ENCODE measurements around the gene TTC7B.
"Not testable (repeated sequence)": the region's sequence is repeated elsewhere in the genome, so short reads cannot be mapped to it uniquely, and the experiment has no call there.

Gene TTC7B, protein sequence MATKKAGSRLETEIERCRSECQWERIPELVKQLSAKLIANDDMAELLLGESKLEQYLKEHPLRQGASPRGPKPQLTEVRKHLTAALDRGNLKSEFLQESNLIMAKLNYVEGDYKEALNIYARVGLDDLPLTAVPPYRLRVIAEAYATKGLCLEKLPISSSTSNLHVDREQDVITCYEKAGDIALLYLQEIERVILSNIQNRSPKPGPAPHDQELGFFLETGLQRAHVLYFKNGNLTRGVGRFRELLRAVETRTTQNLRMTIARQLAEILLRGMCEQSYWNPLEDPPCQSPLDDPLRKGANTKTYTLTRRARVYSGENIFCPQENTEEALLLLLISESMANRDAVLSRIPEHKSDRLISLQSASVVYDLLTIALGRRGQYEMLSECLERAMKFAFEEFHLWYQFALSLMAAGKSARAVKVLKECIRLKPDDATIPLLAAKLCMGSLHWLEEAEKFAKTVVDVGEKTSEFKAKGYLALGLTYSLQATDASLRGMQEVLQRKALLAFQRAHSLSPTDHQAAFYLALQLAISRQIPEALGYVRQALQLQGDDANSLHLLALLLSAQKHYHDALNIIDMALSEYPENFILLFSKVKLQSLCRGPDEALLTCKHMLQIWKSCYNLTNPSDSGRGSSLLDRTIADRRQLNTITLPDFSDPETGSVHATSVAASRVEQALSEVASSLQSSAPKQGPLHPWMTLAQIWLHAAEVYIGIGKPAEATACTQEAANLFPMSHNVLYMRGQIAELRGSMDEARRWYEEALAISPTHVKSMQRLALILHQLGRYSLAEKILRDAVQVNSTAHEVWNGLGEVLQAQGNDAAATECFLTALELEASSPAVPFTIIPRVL

DNA sequence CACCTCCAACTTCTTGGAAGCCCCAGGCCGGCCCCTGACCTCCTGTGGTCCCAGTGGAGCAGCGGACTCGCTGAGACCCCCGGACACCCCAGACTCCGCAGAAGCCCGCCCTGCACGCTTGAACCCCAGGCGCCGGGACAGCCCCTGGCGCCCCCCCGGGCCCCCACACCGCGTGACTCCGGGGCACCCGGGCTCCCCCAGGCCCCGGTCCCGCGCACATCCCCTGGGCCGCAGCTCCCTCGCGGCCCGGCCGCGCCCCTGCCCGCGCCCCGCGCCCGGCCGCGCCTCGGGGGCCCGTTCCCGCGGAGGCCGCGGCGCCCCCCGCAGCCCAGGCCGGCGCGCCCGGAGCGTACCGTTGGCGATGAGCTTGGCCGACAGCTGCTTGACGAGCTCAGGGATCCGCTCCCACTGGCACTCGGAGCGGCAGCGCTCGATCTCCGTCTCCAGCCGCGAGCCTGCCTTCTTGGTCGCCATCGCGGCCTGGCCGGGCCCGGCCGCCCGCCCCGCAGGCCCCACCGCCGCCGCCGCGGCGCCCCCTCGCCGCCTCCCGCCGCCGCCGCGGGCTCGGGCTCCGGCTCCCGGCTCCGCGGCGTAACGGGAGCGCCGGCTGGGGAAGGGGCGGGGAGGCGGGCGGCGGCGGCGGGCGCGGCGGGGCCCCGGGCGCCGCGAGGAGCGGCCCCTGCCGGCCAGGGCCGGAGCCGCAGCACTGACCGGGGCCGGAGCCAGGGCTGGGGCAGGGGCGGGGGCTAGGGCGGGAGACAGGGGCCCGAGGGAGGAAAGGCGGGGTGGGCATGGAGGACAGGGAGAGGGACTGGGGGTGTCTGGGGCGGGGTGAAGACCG lies at the start of gene TTC7B:
Gene TTC7B, minus strand, starts transcription at position 609 of the 841 bp plus-strand sequence. Its CDS starts 135 bp downstream, at position 474.
- in situ Hi-C loops (cut with MboI; ENCODE audit: low sequenced_read_pairs), result no loop called here

DNA sequence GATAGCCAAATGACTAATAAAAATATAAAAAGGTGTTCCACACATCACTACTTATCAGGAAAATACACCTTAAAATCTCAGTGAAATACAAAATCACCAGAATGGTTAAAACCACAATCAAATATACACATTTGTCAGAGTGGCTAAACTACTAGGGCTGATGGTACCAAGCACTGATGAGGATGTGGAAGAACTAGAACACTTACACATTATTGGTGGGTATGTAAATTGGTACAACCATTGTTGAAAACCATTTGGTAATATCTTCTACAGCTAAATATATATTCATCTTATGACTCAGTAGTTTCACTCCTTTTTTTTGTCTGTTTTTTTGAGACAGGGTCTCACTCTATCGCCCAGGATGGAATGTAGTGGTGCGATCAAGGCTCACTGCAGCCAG lies 48.5 kb upstream of the TTC7B start:
- in situ Hi-C loops (cut with MboI; ENCODE audit: low sequenced_read_pairs), result no loop called here

DNA sequence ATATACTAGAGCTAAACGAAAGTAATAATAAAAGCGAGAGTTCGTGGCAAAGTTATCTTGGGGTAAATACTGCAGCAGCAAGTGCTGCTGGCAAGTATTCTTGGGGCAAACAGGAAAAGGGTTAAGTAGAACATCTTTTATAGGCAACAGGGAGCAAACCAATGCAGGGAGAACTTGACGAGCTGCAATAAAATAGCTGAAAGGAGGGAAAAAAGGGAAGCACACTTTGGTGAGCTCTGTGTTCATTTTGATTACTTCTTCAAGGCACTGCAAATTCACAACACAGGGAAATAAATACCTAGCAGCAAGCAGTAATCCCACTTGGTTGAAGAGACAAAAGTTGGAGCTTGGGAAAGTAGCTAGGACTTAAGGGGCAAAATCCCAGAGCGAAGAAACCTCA lies 42.3 kb upstream of the TTC7B start:
- in situ Hi-C loops (cut with MboI; ENCODE audit: low sequenced_read_pairs), result no loop called here

DNA sequence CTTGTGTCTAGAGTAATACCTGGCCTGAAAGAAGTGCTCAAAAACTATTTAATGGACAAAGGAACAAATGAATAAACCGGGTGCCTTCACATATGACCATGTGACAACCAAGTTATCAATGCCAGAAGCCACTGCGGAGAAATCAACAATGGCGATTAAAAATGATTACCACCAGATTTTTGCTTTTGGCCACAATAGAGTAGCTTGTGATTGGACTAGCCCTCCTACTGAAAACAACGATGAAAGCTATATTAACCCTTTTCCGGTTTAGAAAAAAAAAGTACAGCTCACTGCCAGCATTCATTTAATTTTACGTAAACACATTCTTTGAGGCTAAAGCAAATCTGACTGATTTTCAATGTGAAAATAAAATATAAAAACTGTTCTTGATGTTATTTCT lies 41.6 kb upstream of the TTC7B start:
- in situ Hi-C loops (cut with MboI; ENCODE audit: low sequenced_read_pairs), result no loop called here

DNA sequence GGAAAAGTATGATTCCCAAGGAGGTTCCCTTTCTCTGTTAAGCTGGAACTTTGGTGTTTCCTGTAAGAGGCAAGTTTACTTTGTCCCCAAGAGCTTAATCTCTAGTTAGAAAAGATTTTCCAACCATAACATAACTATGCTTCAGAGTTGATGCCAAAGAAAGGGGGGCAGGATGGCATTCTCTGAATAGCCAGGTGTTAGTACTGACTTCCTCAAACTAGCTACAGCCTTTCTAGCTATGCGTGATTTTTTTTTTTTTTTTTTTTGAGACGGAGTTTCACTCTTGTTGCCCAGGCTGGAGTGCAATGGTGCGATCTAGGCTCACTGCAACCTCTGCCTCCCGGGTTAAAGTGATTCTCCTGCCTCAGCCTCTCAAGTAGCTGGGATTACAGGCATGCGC lies 39.9 kb upstream of the TTC7B start:
- in situ Hi-C loops (cut with MboI; ENCODE audit: low sequenced_read_pairs), result not testable (repeated sequence)

DNA sequence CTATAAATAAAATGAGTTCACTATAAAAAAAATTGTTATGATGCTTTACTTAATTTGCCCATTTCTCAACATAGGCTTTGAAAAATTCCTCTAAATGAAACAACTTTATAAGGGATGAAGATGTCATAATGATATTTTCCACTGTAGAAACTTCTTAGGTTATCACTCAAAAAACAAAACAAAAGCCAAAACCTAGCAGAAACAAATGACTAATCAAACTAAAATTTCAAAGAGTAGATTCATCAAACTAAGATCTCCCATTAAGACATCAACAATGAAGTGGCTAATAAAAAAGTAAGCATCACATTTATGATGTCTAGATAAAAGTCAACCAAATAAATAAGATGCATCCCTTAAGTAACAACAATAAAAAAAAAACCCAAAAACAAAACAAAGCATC lies 36.9 kb upstream of the TTC7B start:
- in situ Hi-C loops (cut with MboI; ENCODE audit: low sequenced_read_pairs), result no loop called here

DNA sequence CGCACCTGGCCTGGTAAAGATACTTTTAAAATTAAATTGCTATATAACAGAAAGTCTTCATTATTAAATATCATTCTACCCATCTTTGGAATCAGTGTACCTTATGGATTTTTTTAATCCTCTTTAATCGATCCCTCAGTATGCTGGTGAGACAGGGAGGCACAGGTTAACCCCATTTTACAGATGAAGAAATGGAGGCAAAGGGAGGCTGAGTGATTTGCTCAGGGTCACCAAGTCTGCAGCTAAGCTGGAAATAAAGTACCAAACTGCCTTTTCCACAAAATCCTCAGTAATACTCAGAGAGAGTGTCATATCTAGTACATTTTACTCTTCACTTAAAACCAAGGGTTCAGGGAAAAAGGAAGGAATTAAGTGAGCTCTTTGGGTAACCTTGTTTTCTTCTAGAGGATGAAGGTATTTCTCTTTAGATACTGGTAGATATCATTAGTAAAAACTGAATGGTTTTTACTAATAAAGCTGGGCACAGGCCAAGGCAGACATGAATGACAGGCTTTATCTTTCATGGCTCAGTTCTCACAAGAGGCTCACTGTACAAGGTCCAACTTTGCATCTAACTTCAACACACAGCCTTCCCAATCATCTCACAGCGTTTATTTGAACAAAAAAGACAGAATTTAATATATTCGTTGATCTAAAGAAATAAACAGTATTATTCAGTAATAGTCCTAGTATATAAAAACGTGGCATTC lies 35.3 kb upstream of the TTC7B start:
- in situ Hi-C loops (cut with MboI; ENCODE audit: low sequenced_read_pairs), result no loop called here

DNA sequence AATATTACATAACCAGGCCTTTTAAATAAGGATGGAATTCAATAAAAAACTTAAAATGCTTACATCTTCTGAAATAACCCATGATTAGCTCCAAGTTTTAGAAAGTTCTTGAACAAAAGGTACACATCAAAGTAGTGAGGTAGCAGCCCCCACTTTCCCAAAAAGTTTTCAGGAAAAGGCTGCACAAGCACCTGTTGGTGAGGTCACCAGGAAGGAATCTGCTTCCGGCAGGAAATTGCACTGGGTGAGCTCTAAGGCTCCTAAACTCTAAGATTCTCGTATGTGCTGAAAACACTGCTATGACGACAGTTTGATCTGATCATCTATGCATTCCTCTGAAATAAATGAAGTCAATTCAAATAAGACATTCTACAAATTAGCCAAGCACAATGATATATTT lies 34.3 kb upstream of the TTC7B start:
- in situ Hi-C loops (cut with MboI; ENCODE audit: low sequenced_read_pairs), result no loop called here

DNA sequence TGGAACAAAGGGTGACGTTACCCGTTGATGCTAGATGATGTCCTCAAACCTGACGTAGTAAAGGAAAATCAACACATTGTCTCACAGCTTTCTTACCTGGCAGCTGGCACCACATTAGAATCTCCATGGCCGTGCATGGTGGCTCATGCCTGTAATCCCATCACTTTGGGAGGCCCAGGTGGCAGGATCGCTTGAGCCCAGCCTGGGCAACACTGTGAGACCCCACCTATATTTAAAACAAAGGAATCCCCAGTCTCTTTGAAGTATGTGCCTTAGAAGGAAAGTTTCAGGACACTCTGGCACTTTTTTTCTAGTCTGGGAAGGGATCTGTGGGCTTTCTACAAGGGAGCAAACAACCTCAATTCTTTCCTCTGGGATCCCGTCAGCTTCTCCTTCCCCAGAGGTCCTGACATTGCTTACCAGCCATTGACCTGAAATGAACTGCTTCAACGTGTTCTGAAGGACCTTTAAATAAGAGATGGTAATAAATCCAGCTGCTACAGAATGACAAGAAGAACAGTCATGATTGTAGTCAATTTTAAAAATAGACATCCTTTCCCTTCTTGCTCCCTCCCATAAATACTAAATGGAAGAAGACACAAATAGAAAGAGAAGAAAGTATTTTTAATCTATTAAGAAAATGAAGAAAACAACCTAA lies 33.7 kb upstream of the TTC7B start:
- in situ Hi-C loops (cut with MboI; ENCODE audit: low sequenced_read_pairs), result no loop called here

DNA sequence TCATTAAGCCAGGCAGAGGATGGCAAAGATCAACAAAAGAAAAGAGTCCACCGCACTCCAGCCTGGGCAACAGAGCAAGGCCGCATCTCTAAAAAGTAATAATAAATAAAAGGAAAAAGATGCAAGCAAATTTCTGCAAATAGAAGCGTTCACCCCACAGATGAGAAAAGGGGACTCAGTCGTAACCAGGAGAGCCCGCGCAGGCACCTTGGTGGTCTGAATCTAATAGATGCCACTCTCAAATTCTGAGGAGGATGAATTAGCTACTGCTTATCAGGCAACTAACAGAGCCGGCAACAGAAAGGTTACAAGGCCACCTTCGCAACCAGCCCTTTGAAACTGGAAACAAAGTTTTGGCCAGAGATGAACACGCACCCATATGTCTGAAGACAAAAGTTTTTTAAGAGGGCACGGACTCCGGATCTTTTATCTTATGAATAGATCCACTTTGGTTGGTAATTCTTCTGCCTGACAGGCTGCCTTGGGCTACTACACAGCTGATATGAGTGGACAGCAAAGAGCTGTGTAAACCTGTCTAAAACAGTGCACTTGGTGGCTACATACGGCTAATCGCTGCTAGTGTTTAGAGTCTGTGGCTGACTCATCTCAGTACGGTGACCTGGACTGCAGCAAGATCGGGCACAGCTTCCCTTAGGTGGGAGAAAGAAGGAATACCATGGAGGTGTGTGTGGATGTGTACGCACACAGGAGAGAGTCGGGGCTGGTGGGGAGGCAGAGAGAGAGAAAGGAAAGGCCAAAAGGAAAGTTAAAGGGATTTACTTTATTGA lies 32.9 kb upstream of the TTC7B start:
- in situ Hi-C loops (cut with MboI; ENCODE audit: low sequenced_read_pairs), result no loop called here

DNA sequence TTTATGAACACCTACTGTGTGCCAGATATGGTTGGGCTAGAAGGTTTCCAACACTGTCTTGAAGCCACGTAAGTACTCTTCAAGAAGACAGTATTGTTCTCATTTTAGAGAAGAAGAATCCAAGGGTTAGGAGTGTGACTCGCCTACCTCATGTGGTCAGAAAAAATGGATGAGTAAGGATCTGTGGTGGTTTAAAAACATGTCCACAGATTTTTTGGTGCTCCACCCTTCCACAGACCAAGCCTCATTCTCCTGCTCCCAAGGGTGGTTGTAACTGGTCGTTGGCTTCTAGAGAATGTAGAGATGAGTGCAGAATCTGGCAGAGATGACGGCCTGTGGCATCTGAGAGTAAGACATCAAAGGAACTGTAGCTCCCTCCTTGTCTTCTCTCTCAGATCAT lies 30.3 kb upstream of the TTC7B start:
- in situ Hi-C loops (cut with MboI; ENCODE audit: low sequenced_read_pairs), result no loop called here

DNA sequence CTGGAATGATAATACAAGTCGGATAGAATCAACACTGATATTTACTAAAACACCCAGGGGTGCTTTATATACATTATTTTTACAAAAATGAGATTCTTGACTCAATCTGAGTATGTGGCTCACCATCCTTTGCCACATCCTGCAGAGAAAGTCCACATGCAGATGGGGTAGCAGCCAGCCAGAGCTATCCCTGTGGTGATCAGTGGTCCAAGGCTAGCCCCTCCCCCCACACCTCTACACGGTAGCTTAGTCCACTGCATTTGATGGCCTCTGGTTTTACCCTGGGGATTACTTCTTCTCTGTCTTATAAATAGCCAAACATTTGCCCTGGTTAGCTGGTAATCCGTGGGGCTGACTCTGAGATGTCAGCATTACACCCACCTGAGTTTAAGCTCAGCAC lies 28.1 kb upstream of the TTC7B start:
- in situ Hi-C loops (cut with MboI; ENCODE audit: low sequenced_read_pairs), result no loop called here

DNA sequence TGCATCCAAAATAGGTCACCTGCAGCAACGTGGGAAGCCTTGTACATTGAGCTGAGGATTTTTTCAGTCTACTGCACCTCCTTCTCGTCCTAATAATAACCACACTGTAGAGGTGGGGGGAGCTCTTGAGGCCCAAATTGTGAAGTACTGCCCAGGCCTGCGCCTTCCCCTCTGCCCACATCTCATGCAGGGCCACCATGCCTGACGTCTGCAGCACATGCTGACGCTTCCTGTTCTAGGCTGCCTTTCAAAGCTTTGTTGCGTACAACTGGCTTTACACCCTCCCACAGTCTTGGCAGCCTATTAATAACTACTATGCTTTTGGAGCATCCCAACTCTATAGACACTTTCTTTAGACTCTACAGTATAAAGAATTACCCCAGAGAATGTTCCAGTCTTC lies 26.5 kb upstream of the TTC7B start:
- in situ Hi-C loops (cut with MboI; ENCODE audit: low sequenced_read_pairs), result no loop called here

DNA sequence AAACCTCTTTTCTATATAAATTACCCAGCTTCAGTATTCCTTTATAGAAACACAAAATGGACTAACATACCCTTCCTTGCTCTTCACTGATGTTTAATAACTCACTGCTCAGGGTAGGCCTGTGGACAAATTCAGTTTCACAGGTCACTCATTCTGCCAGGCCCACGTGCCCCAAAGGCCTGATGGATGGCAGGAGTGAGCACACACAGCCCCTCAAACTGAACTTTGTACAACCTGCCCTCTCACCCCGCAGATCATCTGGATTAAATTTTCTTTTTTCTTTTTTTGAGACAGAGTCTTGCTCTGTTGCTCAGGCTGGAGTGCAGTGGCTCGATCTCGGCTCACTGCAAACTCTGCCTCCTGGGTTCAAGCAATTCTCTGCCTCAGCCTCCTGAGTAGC lies 24.4 kb upstream of the TTC7B start:
- in situ Hi-C loops (cut with MboI; ENCODE audit: low sequenced_read_pairs), result not testable (repeated sequence)

DNA sequence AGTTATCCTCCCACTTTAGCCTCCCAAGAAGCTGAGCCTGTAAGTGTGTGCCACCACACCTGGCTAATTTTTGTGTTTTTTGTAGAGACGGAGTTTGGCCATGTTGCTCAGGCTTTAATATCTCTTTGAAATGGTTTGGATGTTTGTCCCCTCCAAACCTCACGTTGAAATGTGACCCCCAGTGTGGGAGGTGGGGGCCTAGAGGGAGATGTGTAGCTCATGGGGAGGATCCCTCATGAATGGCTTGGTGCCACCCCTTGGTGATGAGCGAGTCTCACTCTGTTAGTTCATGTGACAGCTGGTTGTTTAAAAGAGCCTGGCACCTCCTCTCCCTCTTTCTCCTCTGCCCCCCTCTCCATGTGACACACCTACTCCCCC lies 23.6 kb upstream of the TTC7B start:
- in situ Hi-C loops (cut with MboI; ENCODE audit: low sequenced_read_pairs), result no loop called here

DNA sequence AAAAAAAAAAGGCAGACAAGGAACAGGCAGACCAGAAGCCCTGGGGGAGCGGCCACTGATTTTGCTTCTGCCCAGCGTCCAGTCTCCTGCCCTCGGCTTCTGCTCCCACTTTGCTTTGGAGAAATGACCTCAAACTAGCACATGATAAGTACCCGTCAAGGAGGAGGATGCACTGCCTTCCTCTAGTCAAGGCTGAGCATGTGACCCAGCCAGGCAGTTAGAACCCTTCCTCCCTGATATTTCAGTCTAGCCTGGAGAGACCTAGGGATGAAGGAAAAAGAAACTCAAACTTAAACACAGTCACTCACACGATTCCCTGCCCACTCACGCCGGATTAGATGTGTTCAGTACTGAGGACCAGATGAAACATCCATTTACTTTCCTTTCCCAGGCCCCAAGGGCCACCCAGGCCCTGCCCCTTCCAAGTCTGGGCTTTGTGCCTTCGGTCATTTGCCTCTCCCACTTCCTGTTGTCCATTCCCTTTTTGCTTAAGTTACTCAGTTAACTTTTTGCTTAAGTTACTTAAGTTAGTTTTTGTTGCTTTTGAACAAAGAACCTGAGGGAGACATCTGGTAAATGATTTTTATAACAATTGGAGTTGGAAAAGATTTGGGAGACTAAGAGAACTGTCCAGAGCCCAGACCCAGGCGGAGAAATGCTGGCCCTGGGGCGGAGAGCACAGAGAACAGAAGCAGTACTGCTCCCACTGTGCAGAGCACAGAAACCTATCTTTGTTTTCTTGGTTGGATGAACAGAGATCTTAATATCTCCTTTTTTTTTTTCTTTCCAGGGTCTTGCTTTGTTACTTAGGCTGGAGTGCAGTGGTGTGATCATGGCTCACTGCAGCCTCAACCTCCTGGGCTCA lies 23.0 kb upstream of the TTC7B start:
- in situ Hi-C loops (cut with MboI; ENCODE audit: low sequenced_read_pairs), result no loop called here

DNA sequence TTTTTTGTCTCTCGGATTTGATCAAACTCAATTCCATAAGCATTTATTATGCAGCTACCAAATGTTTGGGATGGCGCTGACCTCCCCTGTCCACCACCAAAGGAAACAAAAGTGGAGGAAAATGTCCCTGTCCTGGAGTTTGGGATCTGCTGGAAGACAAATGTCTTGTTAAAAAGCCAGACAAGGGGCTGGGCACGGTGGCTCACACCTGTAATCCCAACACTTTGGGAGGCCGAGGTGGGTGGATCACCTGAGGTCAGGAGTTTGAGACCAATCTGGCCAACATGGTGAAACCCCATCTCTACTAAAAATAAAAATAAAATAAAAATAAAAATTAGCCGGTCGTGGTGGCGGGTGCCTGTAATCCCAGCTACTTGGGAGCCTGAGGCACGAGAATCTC lies 22.3 kb upstream of the TTC7B start:
- in situ Hi-C loops (cut with MboI; ENCODE audit: low sequenced_read_pairs), result not testable (repeated sequence)

DNA sequence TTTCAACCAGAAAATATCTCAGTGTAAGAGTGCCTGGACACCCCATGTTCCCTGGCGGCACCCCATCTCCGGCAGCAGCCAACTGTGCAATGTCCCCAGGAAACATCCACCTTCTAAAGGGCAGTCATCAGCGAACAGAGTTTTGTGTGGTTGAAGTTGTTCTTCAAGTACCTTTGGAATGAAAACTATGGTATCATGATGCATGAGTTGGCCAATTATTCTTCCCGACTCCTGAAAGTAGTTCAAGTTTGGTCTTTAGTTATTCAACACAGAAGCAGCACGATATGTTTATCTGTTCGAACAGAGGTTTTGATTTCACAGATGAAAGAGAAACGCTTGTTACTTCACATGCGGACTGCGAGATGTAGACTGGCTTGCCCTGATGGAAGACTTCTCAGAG lies 21.1 kb upstream of the TTC7B start:
- in situ Hi-C loops (cut with MboI; ENCODE audit: low sequenced_read_pairs), result no loop called here

DNA sequence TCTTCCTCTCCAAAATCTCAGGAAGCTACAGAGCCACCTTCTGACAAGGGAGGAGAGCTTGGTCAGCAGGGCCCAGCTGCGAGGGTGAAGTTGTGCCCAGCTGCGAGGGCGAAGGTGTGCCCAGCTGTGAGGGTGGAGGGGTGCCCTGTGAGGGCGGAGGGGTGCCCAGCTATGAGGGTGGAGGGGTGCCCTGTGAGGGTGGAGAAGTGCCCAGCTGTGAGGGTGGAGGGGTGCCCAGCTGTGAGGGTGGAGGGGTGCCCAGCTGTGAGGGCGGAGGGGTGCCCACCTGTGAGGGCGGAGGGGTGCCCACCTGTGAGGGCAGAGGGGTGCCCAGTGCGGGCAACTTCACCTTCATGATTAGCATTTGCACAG lies 20.4 kb upstream of the TTC7B start:
- in situ Hi-C loops (cut with MboI; ENCODE audit: low sequenced_read_pairs), result no loop called here

All from HL-60/S4 (cell line).